Fibroblast of villous mesenchyme (primary cell): Measurements from ENCODE around the gene CIB4. TPM values are rescaled to one million over a fixed set of nuclear protein-coding genes. Genes with fewer than 3 reads are reported as not detected.
A peak's percentile ranks its signal among the peaks of the same experiment; 100 is the strongest.

Source experiments
- DNase-seq: peaks from one replicate; pipeline ENCODE4 v3.0.0-alpha.2; 2010; ENCODE audit warnings: low read depth
- H3K4me3 ChIP-seq: 2 replicates; pipeline ENCODE4 v1.5.1; 2011; ENCODE audit warnings: low read depth, mild to moderate bottlenecking, low read length
- total RNA-seq: library from RNA; depleted of rRNA; stranded (reverse); fragments of >200 nt; gene quantifications from 2 replicates; pipeline ENCODE4 v1.2.3, GENCODE V29; 2012
- TF ChIP-seq, protein P1 (sequence below): IDR thresholded peaks from 2 replicates; pipeline ENCODE4 v1.5.1; 2012; ENCODE audit warnings: low read depth, mild to moderate bottlenecking, low read length; ENCODE audit not compliant: insufficient read depth

Gene CIB4
- total RNA-seq, 1 donor = not detected

DNA sequence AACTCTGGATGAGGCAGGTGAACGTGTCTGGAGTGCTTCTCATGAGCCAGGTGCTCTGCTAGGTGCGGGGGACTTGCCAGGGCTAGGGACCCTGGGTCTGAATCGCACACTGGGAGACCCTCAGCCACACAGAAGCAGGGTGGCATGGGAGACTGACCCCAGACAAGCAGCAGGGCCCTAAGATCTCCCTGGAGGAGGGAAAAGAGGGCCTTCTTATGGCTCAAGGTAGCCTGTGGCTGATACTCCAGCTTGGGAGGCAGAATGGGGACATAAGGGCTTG, 12.8 kb upstream of the CIB4 start:
- DNase-seq = no peak
- no peak overlapping the region for H3K4me3 ChIP-seq
- TF ChIP-seq, protein P1, sequence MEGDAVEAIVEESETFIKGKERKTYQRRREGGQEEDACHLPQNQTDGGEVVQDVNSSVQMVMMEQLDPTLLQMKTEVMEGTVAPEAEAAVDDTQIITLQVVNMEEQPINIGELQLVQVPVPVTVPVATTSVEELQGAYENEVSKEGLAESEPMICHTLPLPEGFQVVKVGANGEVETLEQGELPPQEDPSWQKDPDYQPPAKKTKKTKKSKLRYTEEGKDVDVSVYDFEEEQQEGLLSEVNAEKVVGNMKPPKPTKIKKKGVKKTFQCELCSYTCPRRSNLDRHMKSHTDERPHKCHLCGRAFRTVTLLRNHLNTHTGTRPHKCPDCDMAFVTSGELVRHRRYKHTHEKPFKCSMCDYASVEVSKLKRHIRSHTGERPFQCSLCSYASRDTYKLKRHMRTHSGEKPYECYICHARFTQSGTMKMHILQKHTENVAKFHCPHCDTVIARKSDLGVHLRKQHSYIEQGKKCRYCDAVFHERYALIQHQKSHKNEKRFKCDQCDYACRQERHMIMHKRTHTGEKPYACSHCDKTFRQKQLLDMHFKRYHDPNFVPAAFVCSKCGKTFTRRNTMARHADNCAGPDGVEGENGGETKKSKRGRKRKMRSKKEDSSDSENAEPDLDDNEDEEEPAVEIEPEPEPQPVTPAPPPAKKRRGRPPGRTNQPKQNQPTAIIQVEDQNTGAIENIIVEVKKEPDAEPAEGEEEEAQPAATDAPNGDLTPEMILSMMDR = no peak

DNA sequence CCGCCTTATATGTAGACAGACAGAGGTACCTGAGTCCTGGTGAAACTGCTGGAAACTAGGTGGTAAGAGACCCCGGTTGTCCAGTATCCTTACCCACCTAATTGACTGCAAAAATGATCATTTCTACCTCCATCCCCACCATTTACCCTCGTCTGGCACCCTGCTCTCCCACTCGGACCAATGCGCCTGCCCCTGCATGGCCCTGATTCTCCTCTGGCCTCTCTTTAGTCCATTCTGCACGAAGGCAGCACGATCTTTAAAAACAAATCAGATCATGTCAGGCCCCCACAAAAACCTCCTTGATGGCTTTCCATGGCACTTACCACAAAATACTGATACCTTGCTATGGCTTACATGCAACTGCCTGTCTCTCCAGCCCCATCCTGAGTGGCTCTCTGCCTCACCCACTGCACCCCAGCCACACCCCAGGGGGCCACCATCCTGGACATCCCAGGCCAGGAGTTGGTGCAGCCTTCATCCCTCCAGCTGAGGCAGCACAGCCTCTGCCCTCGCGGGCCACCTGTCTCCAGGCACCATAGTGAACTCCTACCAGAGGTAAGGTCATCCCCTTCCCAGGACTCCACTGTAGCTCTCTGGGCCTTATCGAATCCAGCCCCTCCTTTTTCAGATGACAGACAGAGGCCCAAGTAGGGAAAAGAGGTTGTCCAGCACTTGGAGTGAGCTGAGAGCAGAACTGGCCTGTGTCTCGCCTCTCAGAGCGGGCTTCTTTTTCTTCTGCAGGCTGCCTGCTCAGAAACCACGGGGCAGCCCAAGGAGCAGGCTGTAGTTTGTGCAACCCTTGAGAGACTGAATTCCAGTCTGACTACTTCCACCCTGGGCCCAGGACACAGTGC, 12.3 kb upstream of the CIB4 start:
- H3K4me3 ChIP-seq = no peak overlapping the region
- TF ChIP-seq, protein P1 = no peak
- no peak for DNase-seq

DNA sequence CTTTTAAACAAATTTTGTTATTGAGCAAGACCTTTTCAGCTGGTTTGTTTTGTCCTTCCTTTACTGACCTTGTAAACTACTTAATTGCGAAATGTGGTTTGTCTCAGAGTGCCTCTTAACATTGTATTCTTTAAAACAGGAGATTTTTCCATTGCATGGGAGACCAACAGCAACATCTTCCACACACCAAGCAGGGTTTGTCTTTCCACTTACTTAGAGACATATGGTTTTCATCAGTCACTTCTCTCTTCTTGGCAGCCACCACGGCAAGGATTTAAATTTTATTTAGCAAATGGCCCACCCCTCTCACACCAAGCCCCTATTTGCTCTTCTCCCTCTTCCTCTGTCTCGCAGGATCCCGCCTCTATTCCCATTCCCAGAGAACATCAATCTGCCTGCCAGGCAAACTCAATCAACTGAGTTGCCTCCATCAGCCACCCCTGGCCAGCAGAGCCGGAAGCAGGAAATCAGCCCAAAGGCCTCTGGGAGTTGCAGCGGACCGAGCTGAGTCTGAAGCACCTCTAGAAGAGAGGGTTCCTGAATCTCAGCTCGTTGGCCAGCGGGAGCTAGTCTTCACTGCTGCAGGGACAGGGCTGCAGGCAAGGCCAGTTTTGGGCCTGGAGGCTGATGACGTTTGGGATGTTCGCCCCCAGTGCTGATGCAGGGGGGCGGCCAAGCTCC, 11.3 kb upstream of the CIB4 start:
- TF ChIP-seq, protein P1 = no peak
- H3K4me3 ChIP-seq = no peak overlapping the region
- DNase-seq = peak; percentile 90

DNA sequence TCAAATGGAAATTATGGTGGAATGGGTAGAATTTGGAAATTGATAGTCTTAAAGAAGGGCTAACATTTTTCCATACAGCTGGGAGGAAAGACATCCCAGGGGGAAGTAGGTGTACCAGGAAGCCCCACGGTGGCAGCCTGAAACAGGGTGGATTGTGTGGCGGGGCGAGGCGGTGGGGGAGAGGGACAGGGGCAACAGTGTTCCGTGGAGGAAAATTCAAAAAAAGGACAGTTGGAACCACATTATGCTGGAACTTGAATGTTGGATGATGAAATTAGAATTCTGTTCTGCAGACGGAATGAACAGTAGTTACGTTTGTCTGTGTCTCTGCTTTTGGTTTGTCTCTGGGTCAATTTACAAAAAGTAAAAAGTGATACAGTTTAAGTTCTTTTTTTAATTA, 10.6 kb upstream of the CIB4 start:
- no peak for DNase-seq
- no peak overlapping the region for H3K4me3 ChIP-seq
- TF ChIP-seq, protein P1 = no peak

DNA sequence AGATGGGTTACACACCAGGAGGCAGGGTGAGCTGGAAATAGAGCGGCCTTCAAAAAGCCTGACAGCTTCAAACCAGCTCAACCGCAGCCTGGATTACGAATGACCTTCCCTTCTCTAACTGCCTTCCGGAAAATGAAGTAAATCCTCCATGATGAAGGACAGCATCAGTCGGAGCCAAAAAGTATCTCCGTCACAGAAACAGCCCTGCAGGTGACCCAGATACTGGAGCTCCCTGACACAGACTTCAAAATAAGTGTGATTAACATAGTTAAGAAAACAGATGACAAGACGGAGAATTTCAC, 10.3 kb upstream of the CIB4 start:
- DNase-seq = peak; percentile 28
- TF ChIP-seq, protein P1 = no peak
- no peak overlapping the region for H3K4me3 ChIP-seq

DNA sequence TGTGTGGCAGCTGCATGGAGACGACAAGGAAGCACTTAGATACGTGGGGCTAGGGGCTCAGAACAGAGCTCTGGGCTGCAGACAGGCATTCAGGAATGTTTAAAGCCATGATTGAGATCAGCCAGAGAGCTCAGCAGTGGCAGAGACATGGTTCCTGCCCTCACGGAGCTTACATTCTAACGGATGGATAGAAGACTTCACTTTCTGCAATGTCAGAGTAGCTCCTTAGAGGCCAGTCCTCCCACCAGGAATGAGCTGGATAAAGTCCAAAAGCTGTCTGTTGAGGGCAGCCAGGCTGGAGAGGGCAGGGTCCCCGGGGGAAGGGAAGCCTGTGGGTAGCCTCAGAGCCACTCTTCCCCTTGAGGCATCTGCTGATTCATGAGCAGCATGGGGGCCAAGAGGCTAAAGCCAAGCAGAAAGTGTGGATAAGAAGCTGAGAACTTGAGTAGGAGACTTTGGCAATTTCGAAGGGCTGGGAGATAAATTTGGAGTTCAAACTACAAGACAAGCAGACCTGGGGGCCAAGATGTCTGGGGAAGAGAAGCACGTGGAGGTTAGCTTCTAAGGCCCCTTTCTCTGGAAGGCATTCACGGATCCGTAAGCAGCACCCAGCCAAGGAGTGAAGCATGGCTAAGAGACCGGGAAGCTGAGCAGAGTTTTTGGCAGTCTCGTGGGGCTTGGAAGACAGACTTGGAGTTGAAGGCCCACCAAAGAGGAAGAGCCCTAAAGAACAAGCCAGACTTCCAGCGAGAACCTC, 9.7 kb upstream of the CIB4 start:
- DNase-seq = no peak
- TF ChIP-seq, protein P1 = no peak
- H3K4me3 ChIP-seq = no peak overlapping the region
